ENCODE measurements around the gene HDAC1. TPM values are rescaled to one million over a fixed set of nuclear protein-coding genes. Genes with fewer than 3 reads are reported as not detected.

The HDAC1 gene
- total and polyA plus RNA-seq, 2 of the 13 experiments (the other 11 are each of a cell fraction or from before 2014, with no cell fraction given): 93.5 to 189 TPM

DNA sequence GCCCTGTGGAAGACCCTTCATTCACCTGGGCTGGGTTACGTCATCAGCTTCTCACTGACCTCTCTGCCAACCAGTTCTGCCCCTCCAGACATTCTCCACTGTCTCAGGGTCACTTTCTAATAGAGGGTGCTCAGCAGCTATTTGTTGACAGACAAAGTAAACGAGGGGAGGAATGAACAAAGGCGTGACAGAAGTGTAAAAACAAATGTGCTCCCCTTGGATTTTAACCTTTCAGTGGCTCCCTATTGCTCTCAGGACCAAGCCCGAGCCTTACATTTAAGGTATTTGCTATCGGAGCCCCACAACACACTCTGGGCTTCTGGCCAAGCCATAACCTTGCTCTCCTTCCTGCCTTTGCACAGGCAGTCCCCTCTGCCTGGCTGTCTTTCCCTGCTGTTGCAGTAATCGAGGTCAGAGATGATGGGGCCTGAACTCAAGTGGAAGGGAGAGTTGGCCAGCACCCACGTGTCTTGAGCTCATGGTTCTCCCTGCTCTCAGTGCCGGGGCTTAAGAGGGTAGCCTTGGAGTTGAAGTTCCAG lies 53.5 kb downstream of the HDAC1 start (continued):
- TF ChIP-seq ZNF317 (CRISPR knock-in tag; IDR thresholded peaks at IDR 0.05) (peak; percentile 92), SRSF9 (IDR thresholded peaks at IDR 0.05; ENCODE audit: borderline replicate concordance, insufficient read depth, low read depth, low read length, poor library complexity, severe bottlenecking) (no peak), DPF2 (CRISPR knock-in tag; IDR thresholded peaks at IDR 0.05; ENCODE audit: borderline replicate concordance, low read depth) (peak; percentile 53; the same call in 1 of the 2 replicates), RFX1 (IDR thresholded peaks at IDR 0.05) (no peak), NFIB (CRISPR knock-in tag; IDR thresholded peaks at IDR 0.05; ENCODE audit: borderline replicate concordance) (no peak), ZFYVE20 (CRISPR knock-in tag; IDR thresholded peaks at IDR 0.05; ENCODE audit: borderline replicate concordance, low read depth) (no peak), NR2F2 (IDR thresholded peaks at IDR 0.05; ENCODE audit: borderline replicate concordance, low read depth) (no peak), YEATS2 (CRISPR knock-in tag; IDR thresholded peaks at IDR 0.05; ENCODE audit: borderline replicate concordance) (no peak), ZBTB7A (CRISPR knock-in tag; IDR thresholded peaks at IDR 0.05) (0 out of 2 replicates have a peak, but pooled peaks have one; percentile 30), ZFP82 (CRISPR knock-in tag; IDR thresholded peaks at IDR 0.05; ENCODE audit: borderline replicate concordance) (no peak), CENPBD1 (CRISPR knock-in tag; IDR thresholded peaks at IDR 0.05; ENCODE audit: borderline replicate concordance, low read depth) (no peak), CHD2 (IDR thresholded peaks at IDR 0.05; ENCODE audit: low read depth, low read length) (no peak), ZNF691 (CRISPR knock-in tag; IDR thresholded peaks at IDR 0.05; ENCODE audit: borderline replicate concordance, low read depth) (no peak), TOPORS (CRISPR knock-in tag; IDR thresholded peaks at IDR 0.05) (no peak), ZFP37 (CRISPR knock-in tag; IDR thresholded peaks at IDR 0.05; ENCODE audit: borderline replicate concordance) (no peak), SPEN (CRISPR knock-in tag; IDR thresholded peaks at IDR 0.05; ENCODE audit: low read depth) (no peak), NCOA1 (CRISPR knock-in tag; IDR thresholded peaks at IDR 0.05) (no peak), FOXP4 (CRISPR knock-in tag; IDR thresholded peaks at IDR 0.05) (peak; percentile 62), NFAT5 (CRISPR knock-in tag; IDR thresholded peaks at IDR 0.05) (no peak)
- TF ChIP-seq, protein P1, sequence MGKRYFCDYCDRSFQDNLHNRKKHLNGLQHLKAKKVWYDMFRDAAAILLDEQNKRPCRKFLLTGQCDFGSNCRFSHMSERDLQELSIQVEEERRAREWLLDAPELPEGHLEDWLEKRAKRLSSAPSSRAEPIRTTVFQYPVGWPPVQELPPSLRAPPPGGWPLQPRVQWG (CRISPR knock-in tag; IDR thresholded peaks at IDR 0.05; ENCODE audit: borderline replicate concordance, low read depth): no peak

Data from HepG2 (cell line).